Kidney capillary endothelial cell (primary cell): ENCODE results near the gene TNRC6B.

Source experiments
- DNase-seq: peaks from one replicate; pipeline ENCODE4 v3.0.0-alpha.2; 2018; ENCODE audit warnings: low spot score

The TNRC6B gene

GRCh38 chr22:40240160-40240559 lies 62.4 kb downstream of the TNRC6B start:
- no peak for DNase-seq

GRCh38 chr22:40240686-40241085 lies 63.0 kb downstream of the TNRC6B start:
- no peak for DNase-seq

- DNase-seq: no peak
Observed at GRCh38 chr22:40241200-40241763, 63.6 kb downstream of the TNRC6B start.

- DNase-seq: no peak
Observed at GRCh38 chr22:40243891-40244290, 66.2 kb downstream of the TNRC6B start.

- no peak for DNase-seq
Observed at GRCh38 chr22:40244586-40244985, 66.9 kb downstream of the TNRC6B start.

GRCh38 chr22:40247976-40248375 lies 70.3 kb downstream of the TNRC6B start:
- DNase-seq: no peak

GRCh38 chr22:40249286-40249685 lies 71.6 kb downstream of the TNRC6B start:
- DNase-seq: no peak

GRCh38 chr22:40250608-40251007 lies 72.9 kb downstream of the TNRC6B start:
- DNase-seq: no peak

- no peak for DNase-seq
Observed at GRCh38 chr22:40251106-40251505, 73.4 kb downstream of the TNRC6B start.

- no peak for DNase-seq
Observed at GRCh38 chr22:40252146-40252545, 74.4 kb downstream of the TNRC6B start.

GRCh38 chr22:40256516-40256915 lies 78.8 kb downstream of the TNRC6B start:
- DNase-seq: no peak

GRCh38 chr22:40258017-40258416 lies 80.3 kb downstream of the TNRC6B start:
- DNase-seq: no peak

- DNase-seq: no peak
Observed at GRCh38 chr22:40258501-40258915, 80.8 kb downstream of the TNRC6B start.

GRCh38 chr22:40261783-40262182 lies 84.1 kb downstream of the TNRC6B start:
- DNase-seq: no peak

- DNase-seq: peak; percentile 86
Observed at GRCh38 chr22:40263191-40263590, 85.5 kb downstream of the TNRC6B start.

GRCh38 chr22:40265783-40266182 lies 88.1 kb downstream of the TNRC6B start:
- DNase-seq: peak; percentile 58

GRCh38 chr22:40270031-40270430 lies 92.3 kb downstream of the TNRC6B start:
- DNase-seq: no peak

- no peak for DNase-seq
Observed at GRCh38 chr22:40270748-40271373, 93.1 kb downstream of the TNRC6B start.

- DNase-seq: no peak
Observed at GRCh38 chr22:40271440-40271839, 93.7 kb downstream of the TNRC6B start.

- no peak for DNase-seq
Observed at GRCh38 chr22:40273319-40273718, 95.6 kb downstream of the TNRC6B start.

GRCh38 chr22:40276996-40277823 lies 99.5 kb downstream of the TNRC6B start:
- DNase-seq: no peak

- no peak for DNase-seq
Observed at GRCh38 chr22:40279017-40279416, 101.3 kb downstream of the TNRC6B start.

- no peak for DNase-seq
Observed at GRCh38 chr22:40281717-40282116, 104.0 kb downstream of the TNRC6B start.
